Body of pancreas (tissue), 4 donors: ENCODE results near the gene COMMD9. TPM values are rescaled to one million over a fixed set of nuclear protein-coding genes. Genes with fewer than 3 reads are reported as not detected.

Experiments
- ATAC-seq: fragments of 150-250 bp; one replicate; pipeline ENCODE4 v1.9.1; 2016
- DNase-seq, 4 donors: peaks; one replicate each; pipeline ENCODE4 v3.0.0-alpha.2; 2019
- H3K27ac ChIP-seq, 4 donors: fragments of 200-600 bp; sonication (generic); 1 replicate in 3 of 4; 2 replicates in 1 of 4; pipeline versions ENCODE4 v1.5.1 to v1.6.1; 2016 to 2019; ENCODE audit warnings: mild to moderate bottlenecking in 1 of 4, mixed read lengths in 1 of 4, moderate library complexity in 1 of 4
- H3K27me3 ChIP-seq, 2 donors: fragments of 200-600 bp; sonication (generic); one replicate each; pipeline ENCODE4 v1.6.0; 2016; ENCODE audit warnings: mild to moderate bottlenecking in 1 of 2
- H3K36me3 ChIP-seq, 2 donors: fragments of 200-600 bp; sonication (generic); replicated peaks in 1 of 2; 2 replicates each; pipeline ENCODE4 v1.5.1; 2016; ENCODE audit warnings: low read depth in 2 of 2; ENCODE audit not compliant: insufficient read depth in 1 of 2
- H3K4me1 ChIP-seq: fragments of 200-600 bp; sonication (generic); one replicate; pipeline ENCODE4 v1.6.0; 2016
- H3K4me3 ChIP-seq, 2 donors: fragments of 200-600 bp; sonication (generic); 1 replicate in 1 of 2; 2 replicates in 1 of 2; pipeline ENCODE4 v1.5.1; 2016 to 2019
- H3K9me3 ChIP-seq, 3 donors: fragments of 200-600 bp; sonication (generic); 1 replicate in 2 of 3; 2 replicates in 1 of 3; pipeline ENCODE4 v1.5.1; 2016
- POLR2A ChIP-seq, 3 donors: fragments of 450-650 bp; IDR thresholded peaks; one replicate each; pipeline ENCODE4 v1.6.1; 2016; ENCODE audit warnings: antibody characterized with exemption in 3 of 3, mild to moderate bottlenecking in 2 of 3
- WGBS, 2 donors: methylation state at CpG; one replicate each; pipeline ENCODE4 v1.1.5; 2017; 5-methylcytosine and 5-hydroxymethylcytosine counted together
- intact Hi-C: fragments of 100-400 bp; cut with DNase I; formaldehyde crosslinking; loops from one replicate; pipeline ENCODE4 v1.15.1; 2023
- total RNA-seq, 2 donors: library from RNA; depleted of rRNA; stranded (reverse); fragments of >200 nt; gene quantifications; one replicate each; pipeline ENCODE4 v1.1.0, GENCODE V29; 2016
- TF ChIP-seq, protein P1 (sequence below), 7 experiments: fragments of 450-650 bp in 4 of 7; fragments of 200-600 bp in 3 of 7; sonication (generic) in 3 of 7; IDR thresholded peaks; one replicate each; pipeline ENCODE4 v1.5.1; 2016 to 2019; ENCODE audit warnings: antibody characterized with exemption in 7 of 7

COMMD9 gene
- total RNA-seq, 2 donors from 2014 or later, result 26.4 to 28.5 TPM

GRCh38 chr11:36270701-36271100, 18.5 kb downstream of the COMMD9 start:
- ATAC-seq, result no peak
- intact Hi-C loops, result no loop called here
- H3K36me3 ChIP-seq, result peaks cover 0 to 13% of the 10 kb centered on the region in 2 donors
- no peaks in the 10 kb centered on the region for H3K9me3 ChIP-seq
- no peak overlapping the region for H3K4me3 ChIP-seq
- no peak for DNase-seq
- peak overlapping the region in 2 of 4 donors; percentile 28 to 34 for H3K27ac ChIP-seq
- 88 to 90% methylated on average over 9 of the region's 9 CpGs for WGBS, 2 donors
- peaks cover 42% of the 10 kb centered on the region for H3K4me1 ChIP-seq
- TF ChIP-seq, protein P1, sequence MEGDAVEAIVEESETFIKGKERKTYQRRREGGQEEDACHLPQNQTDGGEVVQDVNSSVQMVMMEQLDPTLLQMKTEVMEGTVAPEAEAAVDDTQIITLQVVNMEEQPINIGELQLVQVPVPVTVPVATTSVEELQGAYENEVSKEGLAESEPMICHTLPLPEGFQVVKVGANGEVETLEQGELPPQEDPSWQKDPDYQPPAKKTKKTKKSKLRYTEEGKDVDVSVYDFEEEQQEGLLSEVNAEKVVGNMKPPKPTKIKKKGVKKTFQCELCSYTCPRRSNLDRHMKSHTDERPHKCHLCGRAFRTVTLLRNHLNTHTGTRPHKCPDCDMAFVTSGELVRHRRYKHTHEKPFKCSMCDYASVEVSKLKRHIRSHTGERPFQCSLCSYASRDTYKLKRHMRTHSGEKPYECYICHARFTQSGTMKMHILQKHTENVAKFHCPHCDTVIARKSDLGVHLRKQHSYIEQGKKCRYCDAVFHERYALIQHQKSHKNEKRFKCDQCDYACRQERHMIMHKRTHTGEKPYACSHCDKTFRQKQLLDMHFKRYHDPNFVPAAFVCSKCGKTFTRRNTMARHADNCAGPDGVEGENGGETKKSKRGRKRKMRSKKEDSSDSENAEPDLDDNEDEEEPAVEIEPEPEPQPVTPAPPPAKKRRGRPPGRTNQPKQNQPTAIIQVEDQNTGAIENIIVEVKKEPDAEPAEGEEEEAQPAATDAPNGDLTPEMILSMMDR (IDR thresholded peaks at IDR 0.05), result no peak
- no peak for TF ChIP-seq POLR2A (IDR thresholded peaks at IDR 0.05)
- H3K27me3 ChIP-seq, result no peaks in the 10 kb centered on the region

DNA sequence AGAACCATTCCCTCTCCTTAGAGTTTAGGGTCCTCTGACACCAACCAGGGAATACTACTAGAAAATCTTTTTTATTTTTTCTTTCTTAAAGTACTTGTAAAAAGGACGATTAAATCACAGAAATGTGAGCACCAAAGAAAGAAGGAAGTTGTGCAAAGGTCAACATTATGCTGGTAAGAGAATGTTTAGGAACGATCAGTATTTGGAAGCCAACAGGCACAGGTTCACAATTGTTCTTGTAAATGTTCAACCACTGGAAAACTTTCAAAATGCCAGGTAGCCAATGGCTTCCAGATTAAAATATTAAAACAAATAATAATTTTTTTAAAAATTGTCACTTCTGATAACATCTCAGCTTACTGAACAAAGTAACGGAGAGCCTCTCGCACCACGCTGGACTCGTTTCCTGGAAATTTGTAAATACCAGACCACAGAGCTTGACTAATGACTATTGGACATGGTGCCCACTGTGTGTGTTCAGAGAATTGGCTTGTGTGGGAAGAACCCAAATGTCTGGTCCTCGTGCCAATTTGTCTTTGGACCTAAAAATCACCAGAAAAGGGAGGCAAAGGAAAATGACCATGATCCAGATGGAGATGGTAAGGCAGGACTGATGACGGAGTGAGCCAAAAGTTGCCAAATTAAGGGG, 20.8 kb downstream of the COMMD9 start:
- peak; percentile 40 for ATAC-seq

DNA sequence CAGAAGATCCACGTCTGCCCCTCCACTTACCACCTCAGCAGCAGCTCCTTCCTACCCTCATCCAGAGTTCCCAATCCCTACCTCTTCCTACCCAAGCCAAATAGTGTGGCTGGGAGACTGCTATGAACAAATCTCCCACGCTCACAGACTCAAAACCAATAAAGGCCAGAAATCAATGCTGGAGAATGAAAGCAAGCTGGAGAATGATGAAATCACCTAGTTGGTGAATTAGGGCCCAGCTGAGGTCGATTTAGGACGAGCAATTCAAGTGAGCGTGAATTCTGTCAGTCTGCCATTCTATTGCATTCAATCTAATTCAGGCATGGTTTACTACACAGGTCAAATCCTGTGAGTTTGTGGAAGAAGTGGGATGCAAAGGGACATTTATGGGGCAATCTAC, 22.5 kb downstream of the COMMD9 start:
- no peaks in the 10 kb centered on the region for H3K36me3 ChIP-seq
- intact Hi-C loops, result loop anchor here (5.0 kb wide), 1 partner anchor 654 kb away; no protein-coding TSS in a partner anchor
- H3K27me3 ChIP-seq, result no peaks in the 10 kb centered on the region
- 42 to 44% methylated on average over 5 of the region's 5 CpGs for WGBS, 2 donors
- ATAC-seq, result no peak
- H3K4me3 ChIP-seq, result no peak overlapping the region
- DNase-seq, result no peak
- H3K4me1 ChIP-seq, result peaks cover 41% of the 10 kb centered on the region
- peak overlapping the region in 2 of 4 donors; percentile 34 to 63 for H3K27ac ChIP-seq
- H3K9me3 ChIP-seq, result no peaks in the 10 kb centered on the region
- TF ChIP-seq POLR2A (IDR thresholded peaks at IDR 0.05), result no peak
- TF ChIP-seq, protein P1 (IDR thresholded peaks at IDR 0.05), result no peak

More for the DNA sequence above, 20.8 kb downstream of the COMMD9 start:
- Histone ChIP-seq H3K27me3 (no peaks in the 10 kb centered on the region), H3K36me3 (no peaks in the 10 kb centered on the region), H3K4me3 (no peak overlapping the region), H3K4me1 (peaks cover 44% of the 10 kb centered on the region), H3K9me3 (no peaks in the 10 kb centered on the region), H3K27ac (peak overlapping the region in 3 of 4 donors; percentile 25 to 63 (median 53))
- TF ChIP-seq, protein P1 (IDR thresholded peaks at IDR 0.05), result no peak
- no peak for TF ChIP-seq POLR2A (IDR thresholded peaks at IDR 0.05)
- WGBS, 2 donors, result 16 to 21% methylated on average over 8 of the region's 8 CpGs
- intact Hi-C loops, result loop anchor here (5.0 kb wide), 1 partner anchor 656 kb away; no protein-coding TSS in a partner anchor
- DNase-seq, result peak in 1 of 4 donors; percentile 38

- Histone ChIP-seq H3K4me1 (peaks cover 36% of the 10 kb centered on the region), H3K27me3 (no peaks in the 10 kb centered on the region), H3K27ac (peak overlapping the region in 2 of 4 donors; percentile 10 to 34), H3K36me3 (no peaks in the 10 kb centered on the region), H3K4me3 (no peak overlapping the region), H3K9me3 (no peaks in the 10 kb centered on the region)
- 27 to 41% methylated on average over 6 to 13 of the region's 13 CpGs for WGBS, 2 donors
- peak; percentile 77 for ATAC-seq
- TF ChIP-seq, protein P1 (IDR thresholded peaks at IDR 0.05), result peak; percentile 71 to 86 (median 81)
- TF ChIP-seq POLR2A (IDR thresholded peaks at IDR 0.05), result no peak
- peak; percentile 61 to 72 (median 66) for DNase-seq
- intact Hi-C loops, result loop anchor here (5.0 kb wide), 1 partner anchor 654 kb away; no protein-coding TSS in a partner anchor
Measured at GRCh38 chr11:36265793-36266628, 23.2 kb downstream of the COMMD9 start.
